ENCODE results near the gene SLC27A1. TPM values are rescaled to one million over a fixed set of nuclear protein-coding genes. Genes with fewer than 3 reads are reported as not detected.

Gene SLC27A1
- total RNA-seq, result 68.9 TPM
- long read RNA-seq, partial matches to known transcripts, result 27 of 41 reads
- long read RNA-seq, other reads (novel, unspliced or antisense), result 11 of 41 reads

- peak; percentile 81 for ATAC-seq
- peak; percentile 99 for DNase-seq
- intact Hi-C loops (cut with micrococcal nuclease), result no loop called here
Observed at GRCh38 chr19:17470068-17470841, at the start of gene SLC27A1. TSS of gene SLC27A1 (plus strand) at chr19:17470524. CDS start at chr19:17470541, 17 bp downstream.

DNA sequence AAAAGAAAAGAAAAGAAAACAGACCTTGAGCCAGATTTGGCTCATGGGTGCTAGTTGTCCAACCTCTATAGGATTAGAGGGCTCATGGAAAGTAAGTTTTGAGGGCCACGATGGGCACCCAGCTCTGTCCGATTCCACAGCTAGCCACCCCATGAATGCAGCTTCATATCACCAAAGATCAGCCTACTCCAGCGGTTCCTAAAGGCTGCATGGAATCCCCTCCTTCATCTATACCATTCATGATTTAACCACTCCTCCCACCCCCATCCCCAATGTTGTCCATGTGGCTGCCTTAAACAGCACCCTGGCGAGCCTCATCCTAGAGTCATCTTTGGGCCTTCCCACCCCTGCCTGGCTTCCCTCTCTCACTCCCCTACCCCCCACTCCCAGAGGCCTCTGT, 48.4 kb upstream of the SLC27A1 start:
- no peak for ATAC-seq
- no peak for DNase-seq
- intact Hi-C loops (cut with micrococcal nuclease), result no loop called here

- intact Hi-C loops (cut with micrococcal nuclease), result no loop called here
- DNase-seq, result no peak
Observed at GRCh38 chr19:17423429-17424208, 46.7 kb upstream of the SLC27A1 start.

DNA sequence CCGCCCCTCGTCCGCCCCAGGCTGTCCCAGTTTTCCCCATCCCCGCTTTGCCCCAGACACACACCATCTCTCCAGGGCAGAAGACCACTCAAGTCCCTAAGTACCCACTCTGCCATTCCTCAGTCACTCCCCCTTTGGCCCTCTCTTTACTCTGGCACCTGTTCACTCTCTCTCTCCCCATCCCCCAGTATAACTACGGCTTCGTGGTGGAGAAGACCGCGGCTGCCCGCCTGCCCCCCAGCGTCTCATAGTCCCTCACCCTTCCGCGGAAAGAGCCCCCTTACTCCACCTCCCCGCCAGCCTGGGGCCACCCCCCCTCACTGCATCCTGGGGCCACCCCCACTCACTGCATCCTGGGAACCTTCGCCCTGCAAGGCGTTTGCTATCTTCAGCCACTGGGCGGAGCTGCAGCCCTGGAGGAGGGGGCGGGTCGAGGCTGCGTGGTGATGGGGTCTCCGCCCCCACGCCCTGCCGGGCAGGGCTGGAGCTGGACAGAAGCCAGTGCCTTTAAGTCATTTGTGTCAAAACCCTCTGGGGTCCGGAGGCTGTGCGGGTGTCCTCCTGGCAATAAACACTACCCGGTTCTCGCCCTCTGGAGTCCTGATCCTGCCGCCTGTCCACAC, 45.5 kb upstream of the SLC27A1 start:
- intact Hi-C loops (cut with micrococcal nuclease), result no loop called here
- ATAC-seq (peak; percentile 40), DNase-seq (peak; percentile 50)

More at GRCh38 chr19:17423429-17424208, 46.7 kb upstream of the SLC27A1 start:
- no peak for ATAC-seq

DNA sequence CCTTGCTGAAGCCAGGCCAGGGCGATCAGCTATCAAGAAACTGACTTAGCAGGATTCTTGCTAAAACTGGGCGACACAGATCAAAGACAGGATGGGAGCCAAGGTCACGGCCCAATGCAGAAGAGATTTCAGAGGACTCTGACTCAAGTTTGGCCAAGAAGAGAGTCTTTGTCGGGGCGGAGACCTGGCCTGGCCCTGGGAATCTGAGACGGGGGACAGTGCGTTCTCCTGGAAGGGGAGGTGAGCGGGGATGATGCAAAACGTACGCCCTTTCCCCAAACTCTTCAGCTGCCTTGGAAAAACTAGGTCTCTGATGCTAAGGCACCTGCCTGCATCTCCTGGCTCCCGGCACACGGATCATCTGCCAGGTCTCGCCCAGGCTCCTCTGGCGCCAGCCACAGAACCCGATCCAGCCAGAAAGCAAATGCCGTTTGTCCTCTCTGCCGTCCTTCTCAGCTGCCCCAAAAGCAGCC, 40.6 kb upstream of the SLC27A1 start:
- intact Hi-C loops (cut with micrococcal nuclease), result no loop called here
- ATAC-seq (no peak), DNase-seq (no peak)

DNA sequence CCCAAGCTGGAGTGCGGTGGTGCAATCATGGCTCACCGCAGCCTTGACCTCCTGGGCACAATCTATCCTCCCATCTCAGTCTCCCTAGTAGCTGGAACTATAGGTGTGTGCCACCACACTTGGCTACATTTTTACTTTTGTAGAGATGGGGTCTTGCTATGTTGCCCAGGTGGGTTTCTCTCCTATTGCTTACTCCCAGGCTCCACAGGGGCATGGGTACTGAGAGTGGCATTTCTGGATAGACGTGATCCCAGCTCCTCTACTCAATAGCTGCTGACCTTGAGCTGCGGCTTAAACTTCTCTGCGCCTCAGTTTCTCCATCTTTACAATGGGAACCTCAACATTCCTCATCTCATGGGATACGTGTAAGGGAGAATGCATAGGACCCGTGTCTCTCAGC, 38.9 kb upstream of the SLC27A1 start:
- no peak for ATAC-seq
- intact Hi-C loops (cut with micrococcal nuclease), result no loop called here
- DNase-seq, result no peak

DNA sequence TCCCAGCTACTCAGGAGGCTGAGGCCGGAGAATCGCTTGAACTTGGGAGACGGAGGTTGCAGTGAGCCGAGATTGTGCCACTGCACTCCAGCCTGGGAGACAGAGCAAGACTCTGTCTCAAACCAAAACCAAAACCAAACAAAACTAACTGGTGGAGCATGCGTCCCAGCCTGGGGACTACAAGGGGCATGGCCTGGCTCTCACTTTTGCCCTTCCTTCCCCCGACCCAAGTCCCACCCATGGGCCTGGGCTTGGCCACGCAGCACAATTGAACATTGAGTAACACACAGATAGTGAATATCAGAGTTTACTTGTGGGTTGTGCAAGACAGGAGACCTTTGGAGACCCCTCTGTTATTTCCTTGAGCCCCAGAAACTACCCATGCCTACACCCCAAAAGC, 35.1 kb upstream of the SLC27A1 start:
- ATAC-seq (no peak), DNase-seq (no peak)
- intact Hi-C loops (cut with micrococcal nuclease), result no loop called here

GRCh38 chr19:17436094-17436873, 34.0 kb upstream of the SLC27A1 start:
- DNase-seq (no peak), ATAC-seq (no peak)
- intact Hi-C loops (cut with micrococcal nuclease), result no loop called here

- intact Hi-C loops (cut with micrococcal nuclease), result no loop called here
- DNase-seq (no peak), ATAC-seq (no peak)
Observed at GRCh38 chr19:17436874-17437267, 33.5 kb upstream of the SLC27A1 start.

DNA sequence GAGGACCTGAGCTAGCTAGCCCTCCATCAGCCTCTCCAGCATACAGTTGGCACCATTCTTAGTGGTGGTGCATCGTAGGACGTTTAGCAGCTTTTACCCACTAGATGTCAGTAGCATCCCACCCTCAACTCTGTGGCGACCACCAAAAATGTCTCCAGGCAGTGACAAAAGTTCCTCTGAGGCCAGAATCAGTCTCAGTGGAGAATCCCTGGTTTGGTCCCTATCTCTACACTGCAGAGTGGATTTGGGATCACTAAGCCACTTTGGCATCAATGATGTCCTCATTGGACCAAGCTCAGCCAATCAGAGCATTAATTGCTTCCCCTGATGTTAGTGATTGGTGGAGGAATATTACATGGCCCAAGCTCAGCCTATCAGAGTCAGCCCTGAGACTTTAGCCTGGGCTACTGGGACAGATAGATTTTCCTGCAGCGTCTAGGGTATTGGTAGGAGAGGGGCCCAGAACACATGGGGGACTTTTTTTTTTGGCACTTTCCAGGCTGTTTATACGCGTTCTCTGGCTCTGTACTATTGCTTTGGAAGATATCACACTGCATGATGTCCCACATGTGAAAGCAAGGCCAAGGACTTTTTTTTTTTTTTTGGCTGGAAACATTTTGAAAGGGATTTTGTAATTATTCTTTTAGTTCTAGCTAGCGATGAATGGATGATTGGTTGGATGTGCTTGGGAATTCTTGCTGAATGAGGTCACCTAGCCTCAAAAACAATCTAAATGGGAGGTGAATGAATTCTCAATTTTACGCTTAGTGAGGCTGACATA, 28.9 kb upstream of the SLC27A1 start:
- DNase-seq, result no peak
- intact Hi-C loops (cut with micrococcal nuclease), result no loop called here
- peak; percentile 31 for ATAC-seq

GRCh38 chr19:17445526-17446165, 24.7 kb upstream of the SLC27A1 start:
- ATAC-seq (no peak), DNase-seq (no peak)
- intact Hi-C loops (cut with micrococcal nuclease), result no loop called here

- ATAC-seq, result no peak
Observed at GRCh38 chr19:17447704-17448130, 22.6 kb upstream of the SLC27A1 start.

DNA sequence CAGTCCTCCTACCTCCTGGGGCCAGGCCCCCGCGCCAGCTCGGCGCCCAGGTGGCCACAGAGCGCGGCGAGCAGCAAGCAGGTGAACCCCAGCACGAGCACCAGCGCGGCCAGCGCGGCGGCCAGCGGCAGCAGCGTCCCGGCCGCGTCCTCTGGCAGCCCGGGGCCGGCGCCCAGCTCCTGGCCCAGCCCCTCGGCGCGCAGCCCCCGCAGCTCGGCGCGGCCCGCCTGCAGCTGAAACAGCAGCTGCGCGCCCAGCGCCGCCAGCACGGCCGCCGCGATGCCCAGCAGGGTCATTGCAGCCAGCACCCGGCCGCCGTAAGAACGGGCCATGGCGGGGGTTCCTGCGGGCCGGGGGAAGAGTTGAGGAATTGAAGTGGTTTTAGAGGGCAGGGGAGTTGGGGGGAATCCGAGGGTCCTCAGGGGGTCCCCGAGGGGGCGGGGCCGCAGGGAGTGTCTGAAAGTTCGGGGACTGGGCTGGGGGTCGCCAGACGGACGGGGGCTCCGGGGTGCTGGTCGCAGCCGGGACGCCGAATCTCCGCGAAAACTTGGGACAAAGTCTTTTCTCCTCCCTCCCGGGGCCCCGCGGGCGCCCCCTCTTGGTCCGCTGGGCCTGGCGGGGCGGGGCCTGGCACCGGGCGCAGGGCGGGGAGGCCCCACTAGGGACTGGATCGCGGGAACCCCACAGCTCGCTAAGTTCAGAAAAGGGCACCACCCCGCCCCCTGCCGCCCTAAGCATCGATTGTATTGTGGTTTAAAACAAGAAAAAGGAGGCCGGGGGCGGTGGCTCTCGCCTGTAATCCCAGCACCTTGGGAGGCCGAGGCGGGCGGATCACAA, 22.0 kb upstream of the SLC27A1 start, which contains the start of gene TMEM221:
TSS of gene TMEM221 (minus strand) at position 538 of the 837 bp plus-strand sequence. CDS start at position 332, 206 bp downstream.
- intact Hi-C loops (cut with micrococcal nuclease), result no loop called here
- peak; percentile 63 for DNase-seq
- peak; percentile 80 for ATAC-seq

More at GRCh38 chr19:17447704-17448130, 22.6 kb upstream of the SLC27A1 start:
- no peak for DNase-seq
- intact Hi-C loops (cut with micrococcal nuclease), result no loop called here

GRCh38 chr19:17450264-17451075, 19.9 kb upstream of the SLC27A1 start:
- DNase-seq (no peak), ATAC-seq (no peak)
- intact Hi-C loops (cut with micrococcal nuclease), result no loop called here

DNA sequence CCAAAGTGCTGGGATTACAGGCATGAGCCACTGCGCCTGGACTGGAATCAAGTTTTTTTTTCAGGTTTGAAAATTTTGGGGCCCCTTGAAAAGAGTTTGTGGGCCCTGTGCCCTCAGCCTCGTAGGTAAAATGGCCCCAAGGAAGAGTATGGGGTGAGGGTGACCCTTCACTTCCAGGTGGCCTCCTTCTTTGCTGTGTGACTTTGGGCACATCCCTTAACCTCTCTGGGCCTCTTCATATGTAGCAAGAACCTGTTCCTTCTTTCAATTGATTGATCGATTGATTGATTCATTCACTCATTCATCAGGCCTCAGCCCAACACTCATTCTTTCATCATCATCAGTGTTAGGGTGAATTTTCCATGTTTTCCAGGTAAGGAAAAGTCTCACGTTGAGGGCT, 18.5 kb upstream of the SLC27A1 start:
- no peak for ATAC-seq
- intact Hi-C loops (cut with micrococcal nuclease), result no loop called here
- DNase-seq, result no peak

- ATAC-seq, result no peak
- intact Hi-C loops (cut with micrococcal nuclease), result no loop called here
- no peak for DNase-seq
Observed at GRCh38 chr19:17454576-17455071, 15.7 kb upstream of the SLC27A1 start.

All from left ventricle myocardium superior (tissue), 1 donor.